Fibroblast of skin of right biceps (primary cell): ENCODE measurements around the gene BMP8A.
A peak's percentile ranks its signal among the peaks of the same experiment; 100 is the strongest.

Source experiments
- DNase-seq: peaks from one replicate; pipeline ENCODE4 v3.0.0-alpha.2; 2013

The BMP8A gene

GRCh38 chr1:39529901-39530535 lies 38.6 kb downstream of the BMP8A start:
- no peak for DNase-seq

GRCh38 chr1:39531526-39531925 lies 40.1 kb downstream of the BMP8A start:
- no peak for DNase-seq

GRCh38 chr1:39533442-39533841 lies 42.0 kb downstream of the BMP8A start:
- no peak for DNase-seq

- DNase-seq = no peak
These were observed 47.3 kb downstream of the BMP8A start for GRCh38 chr1:39538531-39539251.

- peak; percentile 60 for DNase-seq
These were observed 47.9 kb downstream of the BMP8A start for GRCh38 chr1:39539252-39539790.

- no peak for DNase-seq
These were observed 49.1 kb downstream of the BMP8A start for GRCh38 chr1:39540504-39541031.

- DNase-seq = no peak
These were observed 51.5 kb downstream of the BMP8A start for GRCh38 chr1:39542924-39543323.

GRCh38 chr1:39544327-39544726 lies 52.9 kb downstream of the BMP8A start:
- no peak for DNase-seq

GRCh38 chr1:39545531-39545930 lies 54.1 kb downstream of the BMP8A start:
- DNase-seq = no peak

- no peak for DNase-seq
These were observed 62.8 kb downstream of the BMP8A start for GRCh38 chr1:39554277-39554676.

- DNase-seq = no peak
These were observed 69.8 kb downstream of the BMP8A start for GRCh38 chr1:39561279-39561678.

GRCh38 chr1:39562886-39563285 lies 71.5 kb downstream of the BMP8A start:
- no peak for DNase-seq

GRCh38 chr1:39563669-39564068 lies 72.2 kb downstream of the BMP8A start:
- no peak for DNase-seq

GRCh38 chr1:39564340-39564739 lies 72.9 kb downstream of the BMP8A start:
- DNase-seq = no peak

GRCh38 chr1:39564941-39565340 lies 73.5 kb downstream of the BMP8A start:
- no peak for DNase-seq

- no peak for DNase-seq
These were observed 75.2 kb downstream of the BMP8A start for GRCh38 chr1:39566441-39567137.

- DNase-seq = no peak
These were observed 75.9 kb downstream of the BMP8A start for GRCh38 chr1:39567302-39567701.

- no peak for DNase-seq
These were observed 76.8 kb downstream of the BMP8A start for GRCh38 chr1:39568208-39568607.

GRCh38 chr1:39569034-39569433 lies 77.6 kb downstream of the BMP8A start:
- no peak for DNase-seq

GRCh38 chr1:39570477-39571177 lies 79.2 kb downstream of the BMP8A start:
- no peak for DNase-seq

GRCh38 chr1:39571178-39571483 lies 79.7 kb downstream of the BMP8A start:
- DNase-seq = no peak

GRCh38 chr1:39572379-39573096 lies 81.1 kb downstream of the BMP8A start:
- no peak for DNase-seq

GRCh38 chr1:39573097-39573465 lies 81.6 kb downstream of the BMP8A start:
- DNase-seq = no peak
